GM21390 (cell line): ENCODE data around the gene UNC45A.

ENCODE experiments used
- ATAC-seq: cut with Tn5 transposase; IDR thresholded peaks from one replicate; pipeline ENCODE4 v1.9.1; 2021; ENCODE audit not compliant: unreplicated experiment

UNC45A gene

GRCh38 chr15:90934949-90935751, at the start of gene UNC45A:
Gene UNC45A, plus strand, starts transcription at chr15:90935285. Its CDS starts 40 bp downstream, at chr15:90935325.
- ATAC-seq: peak; percentile 65

GRCh38 chr15:90885432-90886290, 49.4 kb upstream of the UNC45A start:
- peak; percentile 50 for ATAC-seq

- no peak for ATAC-seq
Observed at GRCh38 chr15:90886291-90886614, 48.8 kb upstream of the UNC45A start.

- no peak for ATAC-seq
Observed at GRCh38 chr15:90887037-90887481, 48.0 kb upstream of the UNC45A start.

GRCh38 chr15:90889313-90889730, 45.8 kb upstream of the UNC45A start:
- ATAC-seq: no peak

- no peak for ATAC-seq
Observed at GRCh38 chr15:90889736-90890456, 45.2 kb upstream of the UNC45A start.

GRCh38 chr15:90890839-90891238, 44.2 kb upstream of the UNC45A start:
- ATAC-seq: no peak

GRCh38 chr15:90891346-90891949, 43.6 kb upstream of the UNC45A start:
- no peak for ATAC-seq

- no peak for ATAC-seq
Observed at GRCh38 chr15:90892023-90892422, 43.1 kb upstream of the UNC45A start.

GRCh38 chr15:90892498-90893174, 42.4 kb upstream of the UNC45A start:
- ATAC-seq: no peak

GRCh38 chr15:90893175-90894090, 41.7 kb upstream of the UNC45A start:
- ATAC-seq: no peak

GRCh38 chr15:90895571-90896117, 39.4 kb upstream of the UNC45A start:
- no peak for ATAC-seq

- ATAC-seq: peak; percentile 58
Observed at GRCh38 chr15:90897131-90897655, 37.9 kb upstream of the UNC45A start.

GRCh38 chr15:90901175-90902039, 33.7 kb upstream of the UNC45A start:
- no peak for ATAC-seq

GRCh38 chr15:90902040-90902839, 32.8 kb upstream of the UNC45A start:
- peak; percentile 70 for ATAC-seq

GRCh38 chr15:90902840-90903732, 32.0 kb upstream of the UNC45A start, which contains the start of gene MAN2A2:
Gene MAN2A2, plus strand, starts transcription at chr15:90903302. Its CDS starts 906 bp downstream, at chr15:90904208.
- ATAC-seq: peak; percentile 49
